Transverse colon (tissue), 4 donors: Measurements from ENCODE around the gene ZNF318.

Experiments
- CTCF ChIP-seq, 5 experiments: fragments of 200-600 bp in 3 of 5; fragments of 450-650 bp in 2 of 5; sonication (generic) in 3 of 5; IDR thresholded peaks; 1 replicate in 2 of 5; 2 replicates in 3 of 5; pipeline ENCODE4 v1.5.1; 2016 to 2017; ENCODE audit warnings: antibody characterized with exemption in 5 of 5, inconsistent platforms in 3 of 5, mild to moderate bottlenecking in 2 of 5, moderate library complexity in 1 of 5
- EP300 ChIP-seq: sonication (generic); formaldehyde crosslinking; IDR thresholded peaks from one replicate; pipeline ENCODE4 v1.6.1; 2017; ENCODE audit warnings: antibody characterized with exemption, low read depth
- POLR2A ChIP-seq: fragments of 450-650 bp; IDR thresholded peaks from one replicate; pipeline ENCODE4 v1.6.1; 2016; ENCODE audit warnings: antibody characterized with exemption, mild to moderate bottlenecking, moderate library complexity
- POLR2AphosphoS5 ChIP-seq, 3 donors: sonication (generic); formaldehyde crosslinking; IDR thresholded peaks; one replicate each; pipeline ENCODE4 v1.6.1; 2016; ENCODE audit warnings: antibody characterized with exemption in 3 of 3

GRCh38 chr6:43287717-43288679, 81.4 kb downstream of the ZNF318 start:
- TF ChIP-seq CTCF (IDR thresholded peaks at IDR 0.05), result no peak
- no peak for TF ChIP-seq POLR2AphosphoS5 (IDR thresholded peaks at IDR 0.05)
- no peak for TF ChIP-seq POLR2A
- no peak for TF ChIP-seq EP300
